ENCODE results near the gene HOXA9.

GRCh38 chr7:27165996-27166530 lies 726 bp upstream of the HOXA9 start:
- no peak for TF ChIP-seq CTCF (IDR thresholded peaks at IDR 0.05)
- no peak for TF ChIP-seq POLR2AphosphoS5 (IDR thresholded peaks at IDR 0.05)

Measured in stomach (tissue), 4 donors.